COLO668 (cell line): Measurements from ENCODE around the gene SPTLC3.

ENCODE experiments used
- DNase-seq: peaks from one replicate; lab custom pipeline; 2025; ENCODE audit not compliant: unreplicated experiment; lab: John Stamatoyannopoulos, UW

Gene SPTLC3

GRCh38 chr20:13130061-13130706 lies 121.4 kb downstream of the SPTLC3 start:
- DNase-seq: no peak

- DNase-seq: no peak
Observed at GRCh38 chr20:13130707-13131103, 121.9 kb downstream of the SPTLC3 start.

GRCh38 chr20:13131688-13132087 lies 122.9 kb downstream of the SPTLC3 start:
- DNase-seq: no peak

GRCh38 chr20:13139459-13140150 lies 130.8 kb downstream of the SPTLC3 start:
- no peak for DNase-seq

GRCh38 chr20:13140201-13140600 lies 131.4 kb downstream of the SPTLC3 start:
- no peak for DNase-seq

- DNase-seq: no peak
Observed at GRCh38 chr20:13140775-13141174, 132.0 kb downstream of the SPTLC3 start.

GRCh38 chr20:13141546-13141945 lies 132.8 kb downstream of the SPTLC3 start:
- no peak for DNase-seq

- peak; percentile 19 for DNase-seq
Observed at GRCh38 chr20:13142143-13142542, 133.4 kb downstream of the SPTLC3 start.

GRCh38 chr20:13147071-13147963 lies 138.5 kb downstream of the SPTLC3 start:
- DNase-seq: no peak

GRCh38 chr20:13147971-13148370 lies 139.2 kb downstream of the SPTLC3 start:
- no peak for DNase-seq

GRCh38 chr20:13148402-13148801 lies 139.6 kb downstream of the SPTLC3 start:
- no peak for DNase-seq

- DNase-seq: no peak
Observed at GRCh38 chr20:13148961-13149360, 140.2 kb downstream of the SPTLC3 start.

GRCh38 chr20:13149371-13150105 lies 140.8 kb downstream of the SPTLC3 start:
- no peak for DNase-seq

- DNase-seq: no peak
Observed at GRCh38 chr20:13158369-13158768, 149.6 kb downstream of the SPTLC3 start.

- DNase-seq: no peak
Observed at GRCh38 chr20:13159889-13160288, 151.1 kb downstream of the SPTLC3 start.

GRCh38 chr20:13165203-13165602 lies 156.4 kb downstream of the SPTLC3 start:
- no peak for DNase-seq

- DNase-seq: no peak
Observed at GRCh38 chr20:13166011-13166410, 157.2 kb downstream of the SPTLC3 start.

- no peak for DNase-seq
Observed at GRCh38 chr20:13166437-13166836, 157.7 kb downstream of the SPTLC3 start.

- DNase-seq: no peak
Observed at GRCh38 chr20:13169086-13169485, 160.3 kb downstream of the SPTLC3 start.

GRCh38 chr20:13170771-13171170 lies 162.0 kb downstream of the SPTLC3 start:
- no peak for DNase-seq

GRCh38 chr20:13173201-13173600 lies 164.4 kb downstream of the SPTLC3 start:
- DNase-seq: no peak
